NCI-H187 treated with DMSO at 0.1 percent for 48 hours (cell line): Measurements from ENCODE around the gene CCDC107.
"Not testable (repeated sequence)": the region's sequence is repeated elsewhere in the genome, so short reads cannot be mapped to it uniquely, and the experiment has no call there.

ENCODE experiments used
- DNase-seq: peaks from one replicate; lab custom pipeline; 2025; lab: John Stamatoyannopoulos, UW

CCDC107 gene, protein sequence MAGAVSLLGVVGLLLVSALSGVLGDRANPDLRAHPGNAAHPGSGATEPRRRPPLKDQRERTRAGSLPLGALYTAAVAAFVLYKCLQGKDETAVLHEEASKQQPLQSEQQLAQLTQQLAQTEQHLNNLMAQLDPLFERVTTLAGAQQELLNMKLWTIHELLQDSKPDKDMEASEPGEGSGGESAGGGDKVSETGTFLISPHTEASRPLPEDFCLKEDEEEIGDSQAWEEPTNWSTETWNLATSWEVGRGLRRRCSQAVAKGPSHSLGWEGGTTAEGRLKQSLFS

GRCh38 chr9:35658137-35658967 is at the start of gene CCDC107:
CCDC107 (plus strand) TSS chr9:35658292; CDS start chr9:35658380, 88 bp downstream.
- DNase-seq, result no peak

- DNase-seq, result no peak
Observed at GRCh38 chr9:35609001-35609819, 48.9 kb upstream of the CCDC107 start.

DNA sequence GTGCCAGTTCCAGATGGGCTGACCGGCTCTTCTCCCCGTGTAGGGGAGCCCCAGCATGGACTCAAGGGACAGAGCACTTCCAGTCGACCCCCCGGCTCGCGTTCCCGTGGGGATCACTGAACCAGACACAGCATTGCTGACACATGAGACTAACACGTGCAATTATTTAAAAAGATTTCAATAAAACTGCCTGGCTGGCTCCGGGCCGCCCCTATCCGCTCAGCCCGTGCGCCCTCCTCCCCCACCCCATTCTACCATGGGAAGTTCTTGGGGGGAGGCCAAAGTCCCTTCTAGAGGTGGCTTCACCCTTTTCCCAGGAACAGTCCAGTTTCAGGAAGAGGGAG is 48.3 kb upstream of the CCDC107 start:
- no peak for DNase-seq

DNA sequence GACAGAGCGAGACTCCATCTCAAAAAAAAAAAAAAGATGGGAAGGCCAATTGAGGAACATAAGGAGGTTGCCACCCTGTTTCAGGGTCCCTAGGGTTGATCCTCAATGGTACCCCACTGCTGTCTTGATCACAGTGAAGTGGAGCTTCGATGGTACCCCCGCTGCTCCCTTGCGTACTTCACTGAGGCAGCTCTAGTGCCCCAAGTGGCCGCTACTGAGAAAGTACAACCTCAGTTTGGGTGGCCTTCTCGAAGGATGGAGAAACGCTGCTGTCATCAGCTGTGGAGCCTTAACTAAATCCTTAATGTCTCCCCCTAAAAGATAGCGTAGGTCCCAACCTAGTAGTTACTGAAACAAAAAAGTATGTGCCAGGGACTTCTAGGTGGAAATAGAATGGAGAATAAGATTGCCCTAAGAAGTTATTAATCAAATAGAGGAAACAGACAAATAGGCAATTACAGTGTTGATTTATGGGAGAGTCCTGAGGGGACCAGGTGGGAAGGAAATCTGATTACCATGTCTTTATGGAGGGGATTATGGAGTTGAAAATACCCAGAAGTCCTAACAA is 46.8 kb upstream of the CCDC107 start:
- DNase-seq, result no peak

GRCh38 chr9:35612066-35612465 is 46.0 kb upstream of the CCDC107 start:
- not testable (repeated sequence) for DNase-seq

GRCh38 chr9:35612843-35613242 is 45.2 kb upstream of the CCDC107 start:
- no peak for DNase-seq

DNA sequence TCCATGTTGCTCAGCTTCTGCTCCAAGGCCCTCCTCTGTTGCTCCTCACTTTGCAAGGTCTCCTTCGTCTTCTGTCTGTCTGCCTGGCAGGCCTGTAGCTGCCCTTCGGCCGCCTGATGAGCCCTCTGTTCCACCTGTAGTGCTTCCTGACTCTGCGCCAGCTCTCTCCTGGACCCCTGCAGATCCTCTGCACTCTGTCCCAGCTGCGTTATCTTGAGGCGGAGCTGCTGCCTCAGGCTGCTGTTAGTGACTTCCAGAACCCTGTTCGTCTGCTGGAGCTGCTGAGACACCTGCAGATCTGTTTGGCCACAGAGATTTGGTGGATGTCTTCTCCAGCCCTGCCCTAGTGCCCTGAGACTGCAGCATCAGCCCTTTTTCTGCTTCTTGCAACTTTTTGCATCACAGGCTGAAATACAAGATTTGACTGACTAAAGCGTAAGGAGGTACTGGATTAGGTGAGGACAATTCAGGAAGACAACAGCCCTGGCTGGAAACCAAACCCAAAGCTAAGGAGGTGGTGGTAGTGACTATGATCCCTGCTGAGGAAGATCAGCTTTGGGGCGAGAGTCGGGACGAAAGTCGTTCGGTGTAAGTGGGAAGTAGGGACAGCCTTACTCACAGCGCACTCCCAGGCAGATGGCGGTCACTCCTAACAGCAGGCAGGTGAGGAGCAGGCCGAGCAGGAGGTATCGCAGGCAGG is 42.0 kb upstream of the CCDC107 start:
- no peak for DNase-seq

GRCh38 chr9:35616681-35617459 is 41.2 kb upstream of the CCDC107 start:
- DNase-seq, result no peak

- no peak for DNase-seq
Observed at GRCh38 chr9:35617548-35617947, 40.5 kb upstream of the CCDC107 start.

- no peak for DNase-seq
Observed at GRCh38 chr9:35618325-35618727, 39.8 kb upstream of the CCDC107 start, which contains the start of gene CD72. CD72 (minus strand) TSS chr9:35618413; CDS start chr9:35618303, 110 bp downstream.

DNA sequence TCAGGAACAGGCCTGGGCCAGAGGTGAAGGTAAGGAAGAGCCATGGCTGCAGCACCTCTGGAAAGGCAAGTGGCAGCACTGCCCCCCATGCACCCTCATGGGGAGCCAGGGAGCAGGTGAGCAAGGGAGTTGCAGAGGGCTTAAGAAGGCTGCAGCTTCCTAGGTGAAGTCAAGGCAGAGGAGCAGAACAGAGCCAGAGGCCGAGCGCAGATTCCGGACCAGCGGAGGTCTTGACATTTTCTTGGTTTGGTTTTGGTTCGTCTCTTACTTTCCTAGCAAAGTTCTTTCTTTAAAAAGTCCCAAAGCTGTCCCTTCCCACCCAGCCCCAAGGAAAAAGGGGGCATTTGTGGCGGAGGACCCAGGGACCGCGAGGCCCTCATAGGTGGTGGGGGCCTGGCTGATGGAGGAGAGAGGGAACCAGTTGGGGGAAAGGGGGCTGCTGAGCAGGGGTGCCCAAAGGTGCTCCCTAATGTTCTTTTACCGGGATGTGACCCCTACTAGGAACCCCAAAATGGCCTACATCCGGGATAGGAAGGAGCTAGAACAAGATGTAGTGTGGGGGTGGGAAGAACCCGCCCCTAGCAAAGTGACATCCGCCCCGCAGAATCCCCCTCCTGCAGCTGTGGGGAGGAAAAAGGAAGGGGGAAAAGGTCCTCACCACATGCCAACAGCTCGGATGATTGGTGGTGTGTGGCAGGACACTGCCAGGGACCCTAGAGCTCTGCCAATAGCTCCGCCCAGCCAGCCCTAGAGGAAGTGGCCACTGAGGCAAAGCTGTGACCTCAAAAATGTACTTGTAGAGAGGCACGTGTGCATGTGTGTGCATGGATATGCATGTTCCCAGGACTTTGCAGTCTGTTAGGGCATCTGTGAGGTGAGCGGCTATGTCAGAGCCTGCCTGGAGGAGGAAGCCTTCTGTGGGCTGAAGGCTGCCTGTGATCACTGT is 39.0 kb upstream of the CCDC107 start:
- DNase-seq, result no peak

- no peak for DNase-seq
Observed at GRCh38 chr9:35619800-35620158, 38.3 kb upstream of the CCDC107 start.

DNA sequence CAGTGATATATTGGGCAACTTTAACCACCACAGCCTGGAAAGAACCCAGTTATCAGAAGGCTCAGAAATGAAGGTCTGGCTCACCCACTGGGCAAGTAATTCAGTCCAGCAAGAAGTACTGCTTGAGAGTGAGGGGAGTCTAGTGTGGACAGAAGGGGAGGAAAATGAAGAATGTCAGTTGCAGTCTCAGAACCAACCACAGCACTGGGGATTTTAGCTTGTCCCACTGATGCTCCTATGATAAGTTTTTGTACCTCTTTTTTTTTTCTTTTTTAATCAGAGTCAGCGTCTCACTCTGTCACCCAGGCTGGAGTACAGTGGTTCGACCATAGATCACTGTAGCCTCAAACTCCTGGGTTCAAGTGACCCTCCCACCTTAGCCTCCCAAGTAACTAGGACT is 30.5 kb upstream of the CCDC107 start:
- no peak for DNase-seq

- no peak for DNase-seq
Observed at GRCh38 chr9:35628389-35628991, 29.6 kb upstream of the CCDC107 start.

DNA sequence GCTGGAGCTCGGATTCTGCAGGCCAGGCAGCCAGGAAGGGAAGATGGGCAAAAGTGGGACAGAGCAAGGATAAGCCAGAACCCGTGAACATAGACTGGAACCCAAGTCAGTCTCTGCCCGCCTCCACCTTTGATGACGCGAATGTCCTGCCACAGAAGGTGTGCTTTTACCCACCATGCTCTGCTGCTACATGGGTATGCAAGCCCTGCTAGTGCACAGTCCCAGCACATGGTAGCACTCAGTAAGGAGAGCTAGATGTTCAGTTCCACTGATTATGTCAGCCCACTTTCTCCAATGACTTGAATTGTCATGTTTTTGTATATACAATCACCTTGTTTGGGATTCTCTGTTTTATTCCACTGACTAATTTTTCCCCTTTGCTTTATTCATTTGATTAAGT is 28.5 kb upstream of the CCDC107 start:
- DNase-seq, result no peak

DNA sequence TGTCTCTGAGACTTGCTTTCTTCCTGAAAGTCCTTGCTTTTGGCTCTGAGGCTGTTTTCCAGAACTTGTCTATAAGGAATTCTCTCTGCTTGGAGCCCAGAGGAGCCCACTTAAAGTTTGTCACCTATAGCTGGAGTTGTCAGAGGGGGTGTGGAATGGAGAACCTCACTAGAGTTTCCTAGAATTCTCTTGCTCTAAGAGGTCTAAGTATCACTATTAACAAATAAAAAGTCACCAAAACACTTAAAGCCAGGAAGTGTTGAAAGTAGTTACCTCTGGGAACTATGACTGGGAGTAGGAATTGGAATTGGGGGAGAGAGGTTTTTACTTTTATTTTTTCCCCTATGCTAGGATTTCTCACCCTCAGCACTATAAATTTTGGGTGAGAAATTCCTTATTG is 22.4 kb upstream of the CCDC107 start:
- DNase-seq, result no peak

GRCh38 chr9:35636135-35636876 is 21.8 kb upstream of the CCDC107 start:
- DNase-seq, result no peak

- DNase-seq, result not testable (repeated sequence)
Observed at GRCh38 chr9:35636877-35637246, 21.2 kb upstream of the CCDC107 start.
